ENCODE data around the gene CYSRT1. TPM values are rescaled to one million over a fixed set of nuclear protein-coding genes. Genes with fewer than 3 reads are reported as not detected.
"Not testable (repeated sequence)": the region's sequence is repeated elsewhere in the genome, so short reads cannot be mapped to it uniquely, and the experiment has no call there.

The CYSRT1 gene
- total and polyA plus RNA-seq, 8 donors = 0.92 to 47.3 (median 3.4) TPM; not detected in 3

- DNase-seq = no peak
- Histone ChIP-seq H3K4me1 (peaks cover 22 to 51% (median 38%) of the 10 kb centered on the region in 4 donors), H3K4me3 (peak overlapping the region; percentile 94 to 100 (median 98)), H3K36me3 (peaks cover 4 to 32% (median 26%) of the 10 kb centered on the region in 4 donors), H3K9me3 (no peaks in the 10 kb centered on the region), H3K27me3 (no peaks in the 10 kb centered on the region), H3K27ac (peak overlapping the region; percentile 78 to 91 (median 82))
- TF ChIP-seq POLR2A (IDR thresholded peaks at IDR 0.05) (no peak), POLR2AphosphoS5 (IDR thresholded peaks at IDR 0.05) (no peak), EP300 (IDR thresholded peaks at IDR 0.05) (no peak)
- TF ChIP-seq, protein P1, sequence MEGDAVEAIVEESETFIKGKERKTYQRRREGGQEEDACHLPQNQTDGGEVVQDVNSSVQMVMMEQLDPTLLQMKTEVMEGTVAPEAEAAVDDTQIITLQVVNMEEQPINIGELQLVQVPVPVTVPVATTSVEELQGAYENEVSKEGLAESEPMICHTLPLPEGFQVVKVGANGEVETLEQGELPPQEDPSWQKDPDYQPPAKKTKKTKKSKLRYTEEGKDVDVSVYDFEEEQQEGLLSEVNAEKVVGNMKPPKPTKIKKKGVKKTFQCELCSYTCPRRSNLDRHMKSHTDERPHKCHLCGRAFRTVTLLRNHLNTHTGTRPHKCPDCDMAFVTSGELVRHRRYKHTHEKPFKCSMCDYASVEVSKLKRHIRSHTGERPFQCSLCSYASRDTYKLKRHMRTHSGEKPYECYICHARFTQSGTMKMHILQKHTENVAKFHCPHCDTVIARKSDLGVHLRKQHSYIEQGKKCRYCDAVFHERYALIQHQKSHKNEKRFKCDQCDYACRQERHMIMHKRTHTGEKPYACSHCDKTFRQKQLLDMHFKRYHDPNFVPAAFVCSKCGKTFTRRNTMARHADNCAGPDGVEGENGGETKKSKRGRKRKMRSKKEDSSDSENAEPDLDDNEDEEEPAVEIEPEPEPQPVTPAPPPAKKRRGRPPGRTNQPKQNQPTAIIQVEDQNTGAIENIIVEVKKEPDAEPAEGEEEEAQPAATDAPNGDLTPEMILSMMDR (IDR thresholded peaks at IDR 0.05) = no peak
- intact Hi-C loops (cut with DNase I; ENCODE audit: low total_unique reads) = no loop called here
- WGBS, 5 donors = 1 to 2% (median 1%) methylated on average over 23 to 51 of the region's 51 CpGs
These were observed 30.6 kb downstream of the CYSRT1 start for GRCh38 chr9:137255448-137256114.

GRCh38 chr9:137256362-137256761 is 31.4 kb downstream of the CYSRT1 start:
- TF ChIP-seq EP300 (IDR thresholded peaks at IDR 0.05) (no peak), POLR2A (IDR thresholded peaks at IDR 0.05) (no peak), POLR2AphosphoS5 (IDR thresholded peaks at IDR 0.05) (no peak)
- TF ChIP-seq, protein P1 (IDR thresholded peaks at IDR 0.05) = no peak
- H3K4me1 ChIP-seq = peaks cover 22 to 51% (median 38%) of the 10 kb centered on the region in 4 donors
- no peaks in the 10 kb centered on the region for H3K9me3 ChIP-seq
- H3K4me3 ChIP-seq = peak overlapping the region; percentile 94 to 100 (median 98)
- H3K27me3 ChIP-seq = no peaks in the 10 kb centered on the region
- intact Hi-C loops (cut with DNase I; ENCODE audit: low total_unique reads) = no loop called here
- peaks cover 4 to 32% (median 26%) of the 10 kb centered on the region in 4 donors for H3K36me3 ChIP-seq
- no peak overlapping the region for H3K27ac ChIP-seq
- WGBS, 5 donors = 71 to 87% (median 76%) methylated on average over 15 of the region's 15 CpGs
- DNase-seq = no peak

GRCh38 chr9:137256856-137257255 is 31.9 kb downstream of the CYSRT1 start:
- Histone ChIP-seq H3K27me3 (no peaks in the 10 kb centered on the region), H3K27ac (no peak overlapping the region), H3K4me1 (peaks cover 22 to 54% (median 39%) of the 10 kb centered on the region in 4 donors), H3K4me3 (peak overlapping the region in 2 of 4 donors; percentile 97 to 100), H3K36me3 (peaks cover 4 to 32% (median 26%) of the 10 kb centered on the region in 4 donors), H3K9me3 (no peaks in the 10 kb centered on the region)
- intact Hi-C loops (cut with DNase I; ENCODE audit: low total_unique reads) = no loop called here
- DNase-seq = no peak
- TF ChIP-seq POLR2A (IDR thresholded peaks at IDR 0.05) (no peak), EP300 (IDR thresholded peaks at IDR 0.05) (no peak), POLR2AphosphoS5 (IDR thresholded peaks at IDR 0.05) (no peak)
- TF ChIP-seq, protein P1 (IDR thresholded peaks at IDR 0.05) = no peak
- 87 to 91% (median 89%) methylated on average over 15 of the region's 15 CpGs for WGBS, 5 donors

DNA sequence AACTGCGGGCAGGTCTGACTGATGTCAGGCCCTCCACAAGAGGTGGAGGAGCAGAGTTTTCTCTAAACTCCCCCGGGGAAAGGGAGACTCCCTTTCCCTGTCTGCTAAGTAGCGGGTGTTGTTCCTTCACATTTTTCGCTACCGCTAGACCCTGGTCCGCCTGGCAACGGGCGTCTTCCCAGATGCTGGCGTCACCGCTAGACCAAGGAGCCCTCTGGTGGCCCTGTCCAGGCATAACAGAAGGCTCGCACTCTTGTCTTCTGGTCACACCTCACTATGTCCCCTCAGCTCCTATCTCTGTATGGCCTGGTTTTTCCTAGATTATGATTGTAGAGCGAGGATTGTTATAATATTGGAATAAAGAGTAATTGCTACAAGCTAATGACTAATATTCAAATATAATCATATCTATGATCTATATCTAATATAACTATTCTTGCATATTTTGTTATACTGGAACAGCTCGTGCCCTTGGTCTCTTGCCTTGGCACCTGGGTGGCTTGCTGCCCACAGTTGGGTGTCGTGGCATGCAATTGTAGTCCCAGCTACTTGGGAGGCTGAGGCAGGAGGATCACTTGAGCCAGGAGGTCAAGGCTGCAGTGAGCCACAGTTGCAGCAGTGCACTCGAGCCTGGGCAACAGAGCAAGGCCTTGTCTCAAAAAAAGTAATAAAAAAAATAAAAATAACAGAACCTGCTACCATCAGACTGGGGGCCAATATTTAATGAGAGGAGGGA is 37.4 kb downstream of the CYSRT1 start:
- H3K4me3 ChIP-seq; H3K9me3 ChIP-seq; H3K27ac ChIP-seq; H3K27me3 ChIP-seq; intact Hi-C loops (cut with DNase I; ENCODE audit: low total_unique reads): not testable (repeated sequence)
- peaks cover 32 to 68% (median 62%) of the 10 kb centered on the region in 4 donors for H3K36me3 ChIP-seq
- WGBS, 5 donors = 19 to 34% (median 28%) methylated on average over 14 to 15 of the region's 15 CpGs
- TF ChIP-seq, protein P1 (IDR thresholded peaks at IDR 0.05) = peak in 5 of 7 experiments; percentile 12 to 56 (median 51)
- peaks cover 0 to 28% (median 13%) of the 10 kb centered on the region in 4 donors for H3K4me1 ChIP-seq
- DNase-seq = peak; percentile 50 to 60
